Activated T-helper 1 cell treated with anti-CD3 and anti-CD28 coated beads, Interleukin-12 subunit alpha, Interleukin-12 subunit beta, Interleukin-2, Interleukin-4 antibody, amounts not matched to agents 30 ng/mL and 10 ng/mL and 1 ng/mL, durations not matched to agents 14 hours and 24 hours and 36 hours (primary cell): Measurements from ENCODE around the gene COL5A1. TPM values are rescaled to one million over a fixed set of nuclear protein-coding genes. Genes with fewer than 3 reads are reported as not detected.

Experiments
- DNase-seq: peaks from one replicate; pipeline ENCODE4 v3.0.0; 2021; ENCODE audit warnings: low spot score
- H3K27ac Mint-ChIP-seq: one replicate; pipeline ENCODE4 v1.8.0; 2021; ENCODE audit warnings: mild to moderate bottlenecking, mixed read lengths
- H3K27me3 Mint-ChIP-seq: one replicate; pipeline ENCODE4 v1.8.0; 2022; ENCODE audit warnings: mild to moderate bottlenecking, moderate library complexity, mixed read lengths; ENCODE audit not compliant: insufficient read depth
- H3K36me3 Mint-ChIP-seq: one replicate; pipeline ENCODE4 v1.8.0; 2021; ENCODE audit warnings: low read depth, mixed read lengths
- H3K4me1 Mint-ChIP-seq: one replicate; pipeline ENCODE4 v1.8.0; 2021; ENCODE audit warnings: low read depth, mixed read lengths
- H3K4me3 Mint-ChIP-seq: one replicate; pipeline ENCODE4 v1.8.0; 2021; ENCODE audit warnings: mild to moderate bottlenecking, moderate library complexity, mixed read lengths
- H3K9me3 Mint-ChIP-seq: one replicate; pipeline ENCODE4 v1.8.0; 2021; ENCODE audit warnings: mixed read lengths
- intact Hi-C: fragments of 100-400 bp; cut with micrococcal nuclease; formaldehyde crosslinking; loops from one replicate; pipeline ENCODE4 v1.15.1; 2024
- total RNA-seq: library from RNA; stranded (reverse); gene quantifications from 2 replicates; pipeline ENCODE4 v1.2.3, GENCODE V29; 2022

COL5A1 gene
- total RNA-seq, 1 donor from 2014 or later, result not detected

GRCh38 chr9:134633362-134634142 is 8.1 kb upstream of the COL5A1 start:
- Mint-ChIP-seq H3K27me3 (no peaks in the 10 kb centered on the region), H3K27ac (no peak overlapping the region), H3K9me3 (no peaks in the 10 kb centered on the region), H3K4me3 (no peak overlapping the region), H3K4me1 (no peaks in the 10 kb centered on the region), H3K36me3 (no peaks in the 10 kb centered on the region)
- DNase-seq, result no peak
- intact Hi-C loops, result no loop called here

DNA sequence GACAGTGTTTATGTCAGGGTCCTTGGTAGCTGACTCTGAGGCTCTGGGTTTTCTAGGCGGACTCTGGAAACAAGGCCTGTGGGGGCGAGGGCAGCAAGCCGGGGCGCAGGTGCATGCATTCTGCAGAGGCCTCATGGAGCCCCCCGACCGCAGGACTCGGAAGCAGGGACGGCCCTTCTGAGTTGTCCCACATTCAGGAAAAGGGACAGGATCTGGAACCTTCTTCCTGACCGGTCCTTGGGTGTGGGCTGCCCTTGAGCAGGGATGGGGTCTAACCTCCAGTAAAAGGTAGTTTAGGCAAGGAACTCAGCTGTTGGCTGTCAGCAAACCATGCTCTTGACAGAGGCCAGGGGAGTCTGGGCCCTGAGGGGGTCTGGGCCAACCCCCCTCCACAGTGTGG is 7.4 kb upstream of the COL5A1 start:
- Mint-ChIP-seq H3K9me3 (no peaks in the 10 kb centered on the region), H3K36me3 (no peaks in the 10 kb centered on the region), H3K27me3 (no peaks in the 10 kb centered on the region), H3K4me1 (no peaks in the 10 kb centered on the region), H3K4me3 (no peak overlapping the region), H3K27ac (no peak overlapping the region)
- no peak for DNase-seq
- intact Hi-C loops, result no loop called here

GRCh38 chr9:134634667-134635230 is 6.9 kb upstream of the COL5A1 start:
- peaks cover 2% of the 10 kb centered on the region for H3K27me3 Mint-ChIP-seq
- no peaks in the 10 kb centered on the region for H3K36me3 Mint-ChIP-seq
- H3K4me3 Mint-ChIP-seq, result no peak overlapping the region
- H3K27ac Mint-ChIP-seq, result no peak overlapping the region
- DNase-seq, result no peak
- H3K9me3 Mint-ChIP-seq, result no peaks in the 10 kb centered on the region
- intact Hi-C loops, result no loop called here
- H3K4me1 Mint-ChIP-seq, result no peaks in the 10 kb centered on the region

GRCh38 chr9:134635351-134636148 is 6.1 kb upstream of the COL5A1 start:
- H3K27me3 Mint-ChIP-seq, result peaks cover 10% of the 10 kb centered on the region
- H3K27ac Mint-ChIP-seq, result no peak overlapping the region
- DNase-seq, result no peak
- no peaks in the 10 kb centered on the region for H3K36me3 Mint-ChIP-seq
- no peaks in the 10 kb centered on the region for H3K9me3 Mint-ChIP-seq
- no peaks in the 10 kb centered on the region for H3K4me1 Mint-ChIP-seq
- intact Hi-C loops, result no loop called here
- no peak overlapping the region for H3K4me3 Mint-ChIP-seq

GRCh38 chr9:134636149-134636507 is 5.5 kb upstream of the COL5A1 start:
- peaks cover 12% of the 10 kb centered on the region for H3K27me3 Mint-ChIP-seq
- no peaks in the 10 kb centered on the region for H3K4me1 Mint-ChIP-seq
- DNase-seq, result no peak
- no peaks in the 10 kb centered on the region for H3K36me3 Mint-ChIP-seq
- no peaks in the 10 kb centered on the region for H3K9me3 Mint-ChIP-seq
- H3K4me3 Mint-ChIP-seq, result no peak overlapping the region
- intact Hi-C loops, result no loop called here
- no peak overlapping the region for H3K27ac Mint-ChIP-seq

- DNase-seq, result no peak
- H3K27me3 Mint-ChIP-seq, result peaks cover 12% of the 10 kb centered on the region
- no peak overlapping the region for H3K27ac Mint-ChIP-seq
- intact Hi-C loops, result no loop called here
- no peaks in the 10 kb centered on the region for H3K36me3 Mint-ChIP-seq
- H3K4me1 Mint-ChIP-seq, result no peaks in the 10 kb centered on the region
- H3K4me3 Mint-ChIP-seq, result no peak overlapping the region
- H3K9me3 Mint-ChIP-seq, result no peaks in the 10 kb centered on the region
Measured at GRCh38 chr9:134637241-134637640, 4.4 kb upstream of the COL5A1 start.

- intact Hi-C loops, result no loop called here
- Mint-ChIP-seq H3K27me3 (peaks cover 14% of the 10 kb centered on the region), H3K9me3 (no peaks in the 10 kb centered on the region), H3K4me3 (no peak overlapping the region), H3K36me3 (no peaks in the 10 kb centered on the region), H3K27ac (no peak overlapping the region), H3K4me1 (no peaks in the 10 kb centered on the region)
- DNase-seq, result no peak
Measured at GRCh38 chr9:134637696-134638501, 3.7 kb upstream of the COL5A1 start.

GRCh38 chr9:134638502-134639090 is 3.0 kb upstream of the COL5A1 start:
- Mint-ChIP-seq H3K27ac (no peak overlapping the region), H3K9me3 (no peaks in the 10 kb centered on the region), H3K4me3 (no peak overlapping the region), H3K36me3 (no peaks in the 10 kb centered on the region), H3K4me1 (no peaks in the 10 kb centered on the region), H3K27me3 (peaks cover 18% of the 10 kb centered on the region)
- no peak for DNase-seq
- intact Hi-C loops, result no loop called here

GRCh38 chr9:134639994-134640393 is 1.6 kb upstream of the COL5A1 start:
- intact Hi-C loops, result no loop called here
- Mint-ChIP-seq H3K4me1 (no peaks in the 10 kb centered on the region), H3K9me3 (no peaks in the 10 kb centered on the region), H3K4me3 (no peak overlapping the region), H3K36me3 (no peaks in the 10 kb centered on the region), H3K27ac (no peak overlapping the region), H3K27me3 (peaks cover 18% of the 10 kb centered on the region)
- no peak for DNase-seq

DNA sequence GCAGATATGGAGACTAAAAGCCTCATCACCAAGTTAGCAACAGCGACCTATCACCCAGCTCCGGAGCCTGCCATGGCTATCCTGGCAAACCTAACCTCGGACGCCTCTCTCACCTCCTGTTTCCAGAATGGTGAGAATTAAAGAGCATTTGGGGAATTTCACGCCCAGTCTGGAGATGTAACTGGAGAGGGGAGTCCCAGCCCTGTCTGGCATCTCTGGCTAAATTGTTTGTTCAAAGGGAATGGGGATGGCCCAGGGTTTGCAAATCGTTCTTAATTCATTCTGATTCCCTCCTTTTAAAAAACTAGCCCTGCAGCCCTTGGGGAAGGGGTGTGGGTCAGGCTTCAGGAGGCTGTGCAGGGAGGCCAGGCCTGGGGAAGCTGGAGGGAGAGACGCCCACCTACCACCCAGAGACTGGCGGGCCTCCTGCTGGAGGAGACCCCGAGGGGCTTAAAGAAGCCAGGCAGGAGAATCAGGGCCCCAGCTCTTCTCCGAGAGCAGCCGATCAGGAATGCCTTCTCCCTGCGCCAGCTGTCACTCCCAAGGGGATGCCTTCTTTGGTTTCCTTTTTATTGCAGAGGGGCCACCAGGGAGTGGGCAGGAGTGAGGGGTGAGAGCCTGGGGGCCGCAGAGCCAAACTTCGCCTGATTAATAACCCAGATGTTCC is 964 bp upstream of the COL5A1 start:
- H3K9me3 Mint-ChIP-seq, result no peaks in the 10 kb centered on the region
- intact Hi-C loops, result no loop called here
- H3K4me3 Mint-ChIP-seq, result no peak overlapping the region
- no peak overlapping the region for H3K27ac Mint-ChIP-seq
- H3K4me1 Mint-ChIP-seq, result no peaks in the 10 kb centered on the region
- no peak for DNase-seq
- peaks cover 18% of the 10 kb centered on the region for H3K27me3 Mint-ChIP-seq
- no peaks in the 10 kb centered on the region for H3K36me3 Mint-ChIP-seq

- H3K4me3 Mint-ChIP-seq, result no peak overlapping the region
- no peak for DNase-seq
- intact Hi-C loops, result no loop called here
- H3K27me3 Mint-ChIP-seq, result peaks cover 18% of the 10 kb centered on the region
- no peak overlapping the region for H3K27ac Mint-ChIP-seq
- H3K36me3 Mint-ChIP-seq, result no peaks in the 10 kb centered on the region
- no peaks in the 10 kb centered on the region for H3K4me1 Mint-ChIP-seq
- no peaks in the 10 kb centered on the region for H3K9me3 Mint-ChIP-seq
Measured at GRCh38 chr9:134641990-134642384, 384 bp downstream of the COL5A1 start.
